ENCODE results near the gene SLC35E2B.
"Not testable (repeated sequence)": the region's sequence is repeated elsewhere in the genome, so short reads cannot be mapped to it uniquely, and the experiment has no call there.

DNA sequence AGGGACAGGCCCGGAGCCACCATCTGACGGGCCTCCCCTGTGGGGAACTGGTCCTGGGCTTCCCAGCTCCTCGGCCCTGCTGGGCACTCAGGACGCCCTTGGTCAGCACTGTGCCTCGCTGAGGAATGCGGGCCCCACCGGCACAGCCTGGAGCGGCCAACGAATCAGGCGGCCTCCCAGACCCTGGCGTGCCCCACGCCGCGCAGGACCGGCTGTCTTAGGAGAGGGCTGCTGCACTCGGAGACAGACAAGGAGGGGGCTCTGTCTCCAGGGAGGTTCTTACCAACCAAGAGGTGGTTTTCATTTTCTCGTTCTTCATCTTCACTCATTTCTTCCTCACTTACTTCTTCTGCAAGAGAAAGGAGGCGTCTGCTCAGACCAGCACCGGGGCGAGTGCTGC lies 15.3 kb upstream of the SLC35E2B start:
- not testable (repeated sequence) for TF ChIP-seq CTCF (IDR thresholded peaks at IDR 0.05; ENCODE audit: insufficient read depth, low read depth, low read length); EZH2 (IDR thresholded peaks at IDR 0.05; ENCODE audit: insufficient read depth, low read length)
